PC-3 (cell line): ENCODE measurements around the gene TMEM273. TPM values are rescaled to one million over a fixed set of nuclear protein-coding genes. Genes with fewer than 3 reads are reported as not detected.
A peak's percentile ranks its signal among the peaks of the same experiment; 100 is the strongest.

Experiments used
- ATAC-seq: fragments of 200-7000 bp; cut with Tn5 transposase; 2 replicates; pipeline ENCODE4 v1.9.1; 2020; ENCODE audit warnings: mild to moderate bottlenecking, moderate library complexity
- BruUV-seq: library from RNA; stranded (reverse); fragments of 400-500 nt; replicated peaks from 2 replicates; lab custom pipeline; 2021; lab: Mats Ljungman, UMichigan
- CTCF ChIA-PET: fragments of 300-600 bp; sonication (Branson Sonifier 250); formaldehyde crosslinking; loops from one replicate; lab custom pipeline; 2022; ENCODE audit warnings: antibody characterized with exemption; lab: Charles Lee
- POLR2A ChIA-PET: fragments of 300-600 bp; sonication (Branson Sonifier 250); formaldehyde crosslinking; loops from one replicate; lab custom pipeline; 2022; ENCODE audit warnings: antibody characterized with exemption; ENCODE audit not compliant: unreplicated experiment; lab: Charles Lee
- DNase-seq: peaks from one replicate; pipeline ENCODE4 v3.0.0-alpha.2; 2015
- H2AFZ ChIP-seq: fragments of 300-600 bp; sonication (generic); 2 replicates; pipeline ENCODE4 v1.6.0; 2016; ENCODE audit warnings: antibody characterized with exemption, low read length
- H3F3A ChIP-seq: fragments of 300-600 bp; sonication (generic); one replicate; pipeline ENCODE4 v1.6.0; 2017; ENCODE audit warnings: antibody characterized with exemption, low read length, control low read depth, mild to moderate bottlenecking; ENCODE audit not compliant: unreplicated experiment
- H3K27ac ChIP-seq: fragments of 300-600 bp; sonication (generic); 2 replicates; pipeline ENCODE4 v1.5.1; 2016; ENCODE audit warnings: mild to moderate bottlenecking, low read length
- H3K27me3 ChIP-seq: fragments of 300-600 bp; sonication (generic); 2 replicates; pipeline ENCODE4 v1.6.1; 2016; ENCODE audit warnings: low read length, mixed read lengths
- H3K36me3 ChIP-seq: fragments of 300-600 bp; sonication (generic); 2 replicates; pipeline ENCODE4 v1.6.1; 2016; ENCODE audit warnings: low read depth, mixed run types, low read length, mixed read lengths
- H3K4me1 ChIP-seq: fragments of 300-600 bp; sonication (generic); 2 replicates; pipeline ENCODE4 v1.5.1; 2016; ENCODE audit warnings: low read length; ENCODE audit not compliant: insufficient read depth
- H3K4me2 ChIP-seq: fragments of 300-600 bp; sonication (generic); 2 replicates; pipeline ENCODE4 v1.6.0; 2016; ENCODE audit warnings: low read length
- H3K4me3 ChIP-seq: fragments of 300-600 bp; sonication (generic); 2 replicates; pipeline ENCODE4 v1.5.1; 2016; ENCODE audit warnings: mild to moderate bottlenecking, low read length, mixed read lengths
- H3K79me2 ChIP-seq: fragments of 300-600 bp; sonication (generic); 2 replicates; pipeline ENCODE4 v1.6.1; 2017; ENCODE audit warnings: low read length, mixed read lengths
- H3K9ac ChIP-seq: fragments of 300-600 bp; sonication (generic); 2 replicates; pipeline ENCODE4 v1.6.0; 2016; ENCODE audit warnings: mild to moderate bottlenecking, low read length
- H3K9me2 ChIP-seq: fragments of 300-600 bp; sonication (generic); replicated peaks from 2 replicates; pipeline ENCODE4 v1.6.1; 2016; ENCODE audit warnings: mixed run types, low read length, mixed read lengths
- H3K9me3 ChIP-seq: fragments of 300-600 bp; sonication (generic); 2 replicates; pipeline ENCODE4 v1.6.1; 2016; ENCODE audit warnings: low read length, mixed read lengths
- H4K20me1 ChIP-seq: fragments of 300-600 bp; sonication (generic); 2 replicates; pipeline ENCODE4 v1.6.1; 2016; ENCODE audit warnings: low read length, mixed read lengths
- EZH2 ChIP-seq: fragments of 300-600 bp; sonication (generic); IDR thresholded peaks from one replicate; pipeline ENCODE4 v1.6.1; 2017; ENCODE audit warnings: antibody characterized with exemption, mild to moderate bottlenecking, low read length; ENCODE audit not compliant: unreplicated experiment
- EZH2phosphoT487 ChIP-seq: fragments of 300-600 bp; sonication (generic); IDR thresholded peaks from 2 replicates; pipeline ENCODE4 v1.6.1; 2018; ENCODE audit warnings: mild to moderate bottlenecking, antibody characterized with exemption, low read length, borderline replicate concordance
- intact Hi-C: fragments of 100-400 bp; cut with micrococcal nuclease; formaldehyde crosslinking; loops from 2 replicates; pipeline ENCODE4 v1.9.0; 2023
- total RNA-seq: library from RNA; depleted of rRNA; stranded (reverse); fragments of >200 nt; gene quantifications from 2 replicates; pipeline ENCODE4 v1.2.3, GENCODE V29; 2014
- TF ChIP-seq, protein P1 (sequence below): fragments of 300-600 bp; sonication (generic); conservative IDR thresholded peaks from 2 replicates; pipeline ENCODE4 v1.5.1; 2017; ENCODE audit warnings: antibody characterized with exemption, low read depth, mild to moderate bottlenecking, low read length

The TMEM273 gene
- total RNA-seq, 1 experiment from 2014 or later = not detected

DNA sequence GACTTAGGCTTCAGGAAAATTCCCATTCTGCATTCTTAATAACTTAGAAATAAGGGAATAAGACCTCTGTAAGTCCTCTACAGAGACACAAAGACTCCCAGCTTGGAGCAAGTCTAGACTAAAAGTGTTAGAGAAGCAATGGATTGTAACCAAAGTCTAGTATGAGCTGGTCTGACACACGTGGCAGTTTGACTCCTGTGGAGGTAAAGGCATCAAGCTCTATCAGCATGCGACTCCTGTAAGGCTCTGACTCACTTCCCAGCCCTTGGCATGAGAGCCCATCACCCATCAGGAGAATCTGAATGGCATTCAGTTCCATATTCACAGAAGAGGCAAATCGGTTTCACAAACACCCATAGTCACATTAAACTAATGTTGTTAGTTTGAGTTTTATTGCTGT, 68.4 kb downstream of the TMEM273 start:
- Histone ChIP-seq H3F3A (no peaks in the 10 kb centered on the region), H3K27me3 (peaks cover 82% of the 10 kb centered on the region), H2AFZ (no peak overlapping the region), H3K9me2 (no peaks in the 10 kb centered on the region), H3K27ac (no peak overlapping the region), H3K9ac (no peak overlapping the region), H3K4me1 (no peaks in the 10 kb centered on the region), H4K20me1 (no peaks in the 10 kb centered on the region), H3K4me3 (no peak overlapping the region), H3K79me2 (no peaks in the 10 kb centered on the region), H3K9me3 (no peaks in the 10 kb centered on the region), H3K36me3 (no peaks in the 10 kb centered on the region), H3K4me2 (no peak overlapping the region)
- no TSS peak for BruUV-seq
- intact Hi-C loops = no loop called here
- ChIA-PET CTCF (no interaction called here), POLR2A (no interaction called here)
- no peak for TF ChIP-seq EZH2phosphoT487
- TF ChIP-seq, protein P1, sequence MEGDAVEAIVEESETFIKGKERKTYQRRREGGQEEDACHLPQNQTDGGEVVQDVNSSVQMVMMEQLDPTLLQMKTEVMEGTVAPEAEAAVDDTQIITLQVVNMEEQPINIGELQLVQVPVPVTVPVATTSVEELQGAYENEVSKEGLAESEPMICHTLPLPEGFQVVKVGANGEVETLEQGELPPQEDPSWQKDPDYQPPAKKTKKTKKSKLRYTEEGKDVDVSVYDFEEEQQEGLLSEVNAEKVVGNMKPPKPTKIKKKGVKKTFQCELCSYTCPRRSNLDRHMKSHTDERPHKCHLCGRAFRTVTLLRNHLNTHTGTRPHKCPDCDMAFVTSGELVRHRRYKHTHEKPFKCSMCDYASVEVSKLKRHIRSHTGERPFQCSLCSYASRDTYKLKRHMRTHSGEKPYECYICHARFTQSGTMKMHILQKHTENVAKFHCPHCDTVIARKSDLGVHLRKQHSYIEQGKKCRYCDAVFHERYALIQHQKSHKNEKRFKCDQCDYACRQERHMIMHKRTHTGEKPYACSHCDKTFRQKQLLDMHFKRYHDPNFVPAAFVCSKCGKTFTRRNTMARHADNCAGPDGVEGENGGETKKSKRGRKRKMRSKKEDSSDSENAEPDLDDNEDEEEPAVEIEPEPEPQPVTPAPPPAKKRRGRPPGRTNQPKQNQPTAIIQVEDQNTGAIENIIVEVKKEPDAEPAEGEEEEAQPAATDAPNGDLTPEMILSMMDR = no peak
- TF ChIP-seq EZH2 = no peak
- no peak for ATAC-seq
- DNase-seq = peak; percentile 17

DNA sequence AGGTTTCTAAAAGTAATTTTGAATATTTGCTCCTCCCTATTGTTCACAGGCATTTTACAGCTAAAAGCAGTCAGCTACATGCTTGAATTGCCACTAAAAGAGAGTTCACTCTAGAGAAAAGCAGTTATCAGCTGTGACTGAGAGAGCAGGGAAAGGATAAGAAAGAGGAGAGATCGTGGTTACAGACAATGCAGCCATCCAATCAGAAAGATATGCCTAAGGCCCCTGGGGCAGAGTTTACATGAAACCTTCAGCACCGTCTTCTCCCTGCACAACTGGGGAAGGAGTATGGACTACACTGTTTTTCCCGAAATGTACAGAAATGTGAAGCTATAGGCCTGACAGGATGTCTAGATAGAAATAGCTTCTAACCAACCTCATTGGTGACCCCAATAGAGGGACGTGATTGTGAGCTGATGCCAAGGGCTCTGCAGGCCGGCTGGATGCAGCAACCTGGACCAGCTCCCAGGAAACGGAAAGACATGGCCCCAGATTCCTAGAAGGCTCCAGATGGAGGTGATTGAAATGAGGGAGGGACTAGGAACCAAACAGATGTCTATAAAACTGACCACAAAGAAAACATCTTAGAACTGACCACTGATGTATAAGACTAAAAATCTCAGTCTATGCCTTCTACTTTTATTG, 69.6 kb downstream of the TMEM273 start:
- no peaks in the 10 kb centered on the region for H3K4me1 ChIP-seq
- DNase-seq = no peak
- H3K9me3 ChIP-seq = no peaks in the 10 kb centered on the region
- H3K4me2 ChIP-seq = no peak overlapping the region
- H3K27ac ChIP-seq = no peak overlapping the region
- TF ChIP-seq, protein P1 = no peak
- TF ChIP-seq EZH2phosphoT487 (no peak), EZH2 (no peak)
- no peaks in the 10 kb centered on the region for H3K36me3 ChIP-seq
- no TSS peak for BruUV-seq
- H3K9me2 ChIP-seq = no peaks in the 10 kb centered on the region
- no peaks in the 10 kb centered on the region for H3F3A ChIP-seq
- no peak overlapping the region for H3K4me3 ChIP-seq
- H3K27me3 ChIP-seq = peaks cover 83% of the 10 kb centered on the region
- H4K20me1 ChIP-seq = no peaks in the 10 kb centered on the region
- no peaks in the 10 kb centered on the region for H3K79me2 ChIP-seq
- no peak overlapping the region for H2AFZ ChIP-seq
- H3K9ac ChIP-seq = no peak overlapping the region
- intact Hi-C loops = no loop called here
- ChIA-PET POLR2A (interaction anchor here (0.6 kb wide), 1 partner anchor 153 kb away, joined by 5 read pairs; no protein-coding TSS in a partner anchor), CTCF (no interaction called here)
- ATAC-seq = no peak

DNA sequence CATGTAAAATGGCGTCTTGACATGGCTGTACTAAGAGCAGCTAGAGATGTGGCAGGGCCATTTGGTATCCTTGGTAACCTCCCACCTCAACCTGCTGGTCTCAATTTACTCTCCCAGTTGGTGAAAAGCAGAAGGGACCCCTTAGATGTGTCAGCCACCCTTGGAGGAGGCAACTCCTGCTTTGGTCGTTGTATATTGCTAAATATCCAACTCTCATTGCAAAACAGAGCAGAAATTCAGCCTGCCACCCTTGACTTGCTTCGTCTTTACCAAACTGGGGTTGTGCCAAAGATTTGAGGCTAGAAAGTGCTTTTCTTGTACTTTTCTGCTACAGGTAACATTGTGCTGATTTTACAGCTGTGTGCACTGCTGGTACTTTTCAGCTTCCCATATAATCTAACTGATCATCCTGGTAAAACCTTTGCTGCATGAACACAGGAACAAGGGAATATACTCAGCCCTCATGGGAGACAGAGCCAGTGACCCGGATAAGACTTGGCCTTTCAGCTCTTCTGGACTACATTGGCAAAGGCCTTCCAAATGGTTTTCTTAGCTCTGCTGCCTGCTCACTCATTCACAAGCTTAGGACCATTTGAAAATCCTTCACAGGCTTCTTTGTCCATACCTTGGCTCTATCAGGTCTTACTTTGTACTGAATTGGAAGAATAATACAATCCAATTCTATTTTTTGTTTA, 70.7 kb downstream of the TMEM273 start:
- ATAC-seq = no peak
- BruUV-seq = no TSS peak
- Histone ChIP-seq H2AFZ (no peak overlapping the region), H3F3A (no peaks in the 10 kb centered on the region), H4K20me1 (no peaks in the 10 kb centered on the region), H3K27me3 (peaks cover 84% of the 10 kb centered on the region), H3K36me3 (no peaks in the 10 kb centered on the region), H3K4me2 (no peak overlapping the region), H3K9me2 (no peaks in the 10 kb centered on the region), H3K4me1 (no peaks in the 10 kb centered on the region), H3K9me3 (no peaks in the 10 kb centered on the region), H3K27ac (no peak overlapping the region), H3K79me2 (no peaks in the 10 kb centered on the region), H3K4me3 (no peak overlapping the region), H3K9ac (no peak overlapping the region)
- intact Hi-C loops = no loop called here
- DNase-seq = no peak
- TF ChIP-seq, protein P1 = no peak
- no peak for TF ChIP-seq EZH2phosphoT487
- TF ChIP-seq EZH2 = no peak
- CTCF ChIA-PET = no interaction called here
- POLR2A ChIA-PET = no interaction called here
